Loucy (cell line): Measurements from ENCODE around the gene TP53TG5.

Experiments
- EZH2phosphoT487 ChIP-seq: fragments of 200-600 bp; IDR thresholded peaks from 2 replicates; pipeline ENCODE4 v1.6.1; 2018; ENCODE audit warnings: antibody characterized with exemption, mild to moderate bottlenecking, moderate library complexity, borderline replicate concordance
- TF ChIP-seq, protein P1 (sequence below): fragments of 200-600 bp; sonication (generic); conservative IDR thresholded peaks from 2 replicates; pipeline ENCODE4 v1.5.1; 2014; ENCODE audit warnings: mild to moderate bottlenecking, antibody characterized with exemption, low read length

DNA sequence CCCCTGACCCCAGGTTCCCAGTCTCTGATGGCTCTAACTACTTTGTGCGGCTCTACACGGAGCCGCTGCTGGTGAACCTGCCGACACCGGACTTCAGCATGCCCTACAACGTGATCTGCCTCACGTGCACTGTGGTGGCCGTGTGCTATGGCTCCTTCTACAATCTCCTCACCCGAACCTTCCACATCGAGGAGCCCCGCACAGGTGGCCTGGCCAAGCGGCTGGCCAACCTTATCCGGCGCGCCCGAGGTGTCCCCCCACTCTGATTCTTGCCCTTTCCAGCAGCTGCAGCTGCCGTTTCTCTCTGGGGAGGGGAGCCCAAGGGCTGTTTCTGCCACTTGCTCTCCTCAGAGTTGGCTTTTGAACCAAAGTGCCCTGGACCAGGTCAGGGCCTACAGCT is 47.4 kb upstream of the TP53TG5 start:
- TF ChIP-seq, protein P1, sequence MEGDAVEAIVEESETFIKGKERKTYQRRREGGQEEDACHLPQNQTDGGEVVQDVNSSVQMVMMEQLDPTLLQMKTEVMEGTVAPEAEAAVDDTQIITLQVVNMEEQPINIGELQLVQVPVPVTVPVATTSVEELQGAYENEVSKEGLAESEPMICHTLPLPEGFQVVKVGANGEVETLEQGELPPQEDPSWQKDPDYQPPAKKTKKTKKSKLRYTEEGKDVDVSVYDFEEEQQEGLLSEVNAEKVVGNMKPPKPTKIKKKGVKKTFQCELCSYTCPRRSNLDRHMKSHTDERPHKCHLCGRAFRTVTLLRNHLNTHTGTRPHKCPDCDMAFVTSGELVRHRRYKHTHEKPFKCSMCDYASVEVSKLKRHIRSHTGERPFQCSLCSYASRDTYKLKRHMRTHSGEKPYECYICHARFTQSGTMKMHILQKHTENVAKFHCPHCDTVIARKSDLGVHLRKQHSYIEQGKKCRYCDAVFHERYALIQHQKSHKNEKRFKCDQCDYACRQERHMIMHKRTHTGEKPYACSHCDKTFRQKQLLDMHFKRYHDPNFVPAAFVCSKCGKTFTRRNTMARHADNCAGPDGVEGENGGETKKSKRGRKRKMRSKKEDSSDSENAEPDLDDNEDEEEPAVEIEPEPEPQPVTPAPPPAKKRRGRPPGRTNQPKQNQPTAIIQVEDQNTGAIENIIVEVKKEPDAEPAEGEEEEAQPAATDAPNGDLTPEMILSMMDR = no peak
- no peak for TF ChIP-seq EZH2phosphoT487
